ENCODE data around the gene ANKEF1.

- TF ChIP-seq TAF1 (IDR thresholded peaks at IDR 0.05; ENCODE audit: borderline replicate concordance, insufficient read depth, low read length), result no peak
- no peak for TF ChIP-seq POLR2AphosphoS5 (IDR thresholded peaks at IDR 0.05; ENCODE audit: low read depth, low read length)
These were observed 45.8 kb downstream of the ANKEF1 start for GRCh38 chr20:10080574-10080973.

Measured in PFSK-1 (cell line).